ENCODE results near the gene BMAL2.

BMAL2 gene

GRCh38 chr12:27324530-27324929 lies 8.1 kb upstream of the BMAL2 start:
- no peak for DNase-seq (ENCODE audit: low spot score)

- DNase-seq (ENCODE audit: low spot score) = no peak
Measured at GRCh38 chr12:27330846-27331245, 1.8 kb upstream of the BMAL2 start.

GRCh38 chr12:27331291-27331926 lies 1.2 kb upstream of the BMAL2 start:
- DNase-seq (ENCODE audit: low spot score) = no peak

GRCh38 chr12:27331927-27332324 lies 710 bp upstream of the BMAL2 start:
- DNase-seq (ENCODE audit: low spot score) = no peak

- no peak for DNase-seq (ENCODE audit: low spot score)
Measured at GRCh38 chr12:27332407-27332713, 276 bp upstream of the BMAL2 start.

- no peak for DNase-seq (ENCODE audit: low spot score)
Measured at GRCh38 chr12:27333403-27334009, 870 bp downstream of the BMAL2 start.

GRCh38 chr12:27334042-27334720 lies 1.5 kb downstream of the BMAL2 start:
- no peak for DNase-seq (ENCODE audit: low spot score)

- no peak for DNase-seq (ENCODE audit: low spot score)
Measured at GRCh38 chr12:27334721-27335082, 2.1 kb downstream of the BMAL2 start.

GRCh38 chr12:27335364-27336281 lies 3.0 kb downstream of the BMAL2 start:
- DNase-seq (ENCODE audit: low spot score) = no peak

- DNase-seq (ENCODE audit: low spot score) = no peak
Measured at GRCh38 chr12:27336282-27336653, 3.6 kb downstream of the BMAL2 start.

GRCh38 chr12:27337376-27337775 lies 4.7 kb downstream of the BMAL2 start:
- DNase-seq (ENCODE audit: low spot score) = no peak

GRCh38 chr12:27338473-27338872 lies 5.8 kb downstream of the BMAL2 start:
- DNase-seq (ENCODE audit: low spot score) = no peak

GRCh38 chr12:27340971-27341370 lies 8.3 kb downstream of the BMAL2 start:
- DNase-seq (ENCODE audit: low spot score) = no peak

- no peak for DNase-seq (ENCODE audit: low spot score)
Measured at GRCh38 chr12:27342536-27342935, 9.9 kb downstream of the BMAL2 start.

- no peak for DNase-seq (ENCODE audit: low spot score)
Measured at GRCh38 chr12:27343255-27344000, 10.8 kb downstream of the BMAL2 start.

- no peak for DNase-seq (ENCODE audit: low spot score)
Measured at GRCh38 chr12:27344246-27344645, 11.6 kb downstream of the BMAL2 start.

- no peak for DNase-seq (ENCODE audit: low spot score)
Measured at GRCh38 chr12:27344760-27345159, 12.1 kb downstream of the BMAL2 start.

- no peak for DNase-seq (ENCODE audit: low spot score)
Measured at GRCh38 chr12:27345376-27345775, 12.7 kb downstream of the BMAL2 start.

GRCh38 chr12:27347779-27348178 lies 15.1 kb downstream of the BMAL2 start:
- no peak for DNase-seq (ENCODE audit: low spot score)

GRCh38 chr12:27351476-27351875 lies 18.8 kb downstream of the BMAL2 start:
- DNase-seq (ENCODE audit: low spot score) = no peak

GRCh38 chr12:27355486-27355885 lies 22.9 kb downstream of the BMAL2 start:
- DNase-seq (ENCODE audit: low spot score) = no peak

GRCh38 chr12:27355979-27356378 lies 23.3 kb downstream of the BMAL2 start:
- DNase-seq (ENCODE audit: low spot score) = no peak
